HL-60 (cell line): ENCODE measurements around the gene SEC11A.
A peak's percentile ranks its signal among the peaks of the same experiment; 100 is the strongest.

Experiments used
- DNase-seq, 2 experiments: peaks; one replicate each; pipeline ENCODE4 v3.0.0-alpha.2; 2010 to 2020; ENCODE audit warnings: low read depth in 1 of 2, low spot score in 1 of 2
- H3K27ac ChIP-seq: fragments of 250-450 bp; sonication (Bioruptor Pico); replicated peaks from 2 replicates; pipeline ENCODE4 v1.5.1; 2020; ENCODE audit warnings: mild to moderate bottlenecking, moderate library complexity
- H3K27me3 ChIP-seq: fragments of 250-450 bp; sonication (Bioruptor Pico); 2 replicates; pipeline ENCODE4 v1.5.1; 2021; ENCODE audit warnings: mild to moderate bottlenecking, moderate library complexity; ENCODE audit not compliant: insufficient read depth, poor library complexity, severe bottlenecking
- H3K4me3 ChIP-seq: replicated peaks from 2 replicates; pipeline ENCODE4 v1.5.1; 2011; ENCODE audit warnings: mild to moderate bottlenecking, control low read depth, low read length; ENCODE audit not compliant: insufficient read depth
- CTCF ChIP-seq: IDR thresholded peaks from one replicate; pipeline ENCODE4 v1.5.1; 2011; ENCODE audit warnings: low read length, control low read depth, inconsistent platforms; ENCODE audit not compliant: insufficient read depth
- GABPA ChIP-seq: IDR thresholded peaks from 2 replicates; pipeline ENCODE4 v1.6.1; 2012; ENCODE audit warnings: low read depth
- POLR2AphosphoS5 ChIP-seq: IDR thresholded peaks from 2 replicates; pipeline ENCODE4 v1.6.1; 2012; ENCODE audit warnings: low read depth
- SPI1 ChIP-seq: IDR thresholded peaks from 2 replicates; pipeline ENCODE4 v1.6.1; 2012; ENCODE audit warnings: low read depth, mild to moderate bottlenecking, borderline replicate concordance
- TF ChIP-seq, protein P1 (sequence below): IDR thresholded peaks from 2 replicates; pipeline ENCODE4 v1.6.1; 2012; ENCODE audit warnings: low read depth; ENCODE audit not compliant: insufficient replicate concordance

SEC11A gene

GRCh38 chr15:84747416-84748273 is 31.7 kb upstream of the SEC11A start:
- Histone ChIP-seq H3K4me3 (peak overlapping the region; percentile 70), H3K27ac (peak overlapping the region; percentile 89), H3K27me3 (no peaks in the 10 kb centered on the region)
- 0 out of 2 replicates have a peak, but pooled peaks have one; percentile 4 for TF ChIP-seq POLR2AphosphoS5
- TF ChIP-seq GABPA = no peak
- DNase-seq = peak; percentile 60 to 81

DNA sequence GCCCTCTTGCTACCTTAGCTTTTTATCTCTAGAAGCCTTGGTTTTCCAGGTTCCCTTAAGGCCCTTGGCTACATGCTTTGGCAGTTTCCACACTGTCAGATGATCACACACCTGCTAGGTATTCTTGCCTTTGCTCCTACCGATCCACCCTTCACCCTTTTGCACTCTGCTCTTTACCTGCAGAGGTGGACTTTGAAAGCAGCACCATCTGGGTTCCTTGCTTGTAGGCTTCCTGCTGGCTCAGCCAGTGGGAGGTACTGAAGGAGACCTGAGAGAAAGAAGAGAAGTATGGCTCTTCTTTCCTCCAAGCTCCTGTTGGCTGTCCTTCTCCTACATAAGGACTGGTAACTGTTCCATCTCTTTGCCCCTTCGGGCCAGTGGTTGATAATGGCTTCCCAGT is 25.2 kb upstream of the SEC11A start:
- no peak overlapping the region for H3K27ac ChIP-seq
- no peaks in the 10 kb centered on the region for H3K27me3 ChIP-seq
- no peak overlapping the region for H3K4me3 ChIP-seq
- TF ChIP-seq, protein P1, sequence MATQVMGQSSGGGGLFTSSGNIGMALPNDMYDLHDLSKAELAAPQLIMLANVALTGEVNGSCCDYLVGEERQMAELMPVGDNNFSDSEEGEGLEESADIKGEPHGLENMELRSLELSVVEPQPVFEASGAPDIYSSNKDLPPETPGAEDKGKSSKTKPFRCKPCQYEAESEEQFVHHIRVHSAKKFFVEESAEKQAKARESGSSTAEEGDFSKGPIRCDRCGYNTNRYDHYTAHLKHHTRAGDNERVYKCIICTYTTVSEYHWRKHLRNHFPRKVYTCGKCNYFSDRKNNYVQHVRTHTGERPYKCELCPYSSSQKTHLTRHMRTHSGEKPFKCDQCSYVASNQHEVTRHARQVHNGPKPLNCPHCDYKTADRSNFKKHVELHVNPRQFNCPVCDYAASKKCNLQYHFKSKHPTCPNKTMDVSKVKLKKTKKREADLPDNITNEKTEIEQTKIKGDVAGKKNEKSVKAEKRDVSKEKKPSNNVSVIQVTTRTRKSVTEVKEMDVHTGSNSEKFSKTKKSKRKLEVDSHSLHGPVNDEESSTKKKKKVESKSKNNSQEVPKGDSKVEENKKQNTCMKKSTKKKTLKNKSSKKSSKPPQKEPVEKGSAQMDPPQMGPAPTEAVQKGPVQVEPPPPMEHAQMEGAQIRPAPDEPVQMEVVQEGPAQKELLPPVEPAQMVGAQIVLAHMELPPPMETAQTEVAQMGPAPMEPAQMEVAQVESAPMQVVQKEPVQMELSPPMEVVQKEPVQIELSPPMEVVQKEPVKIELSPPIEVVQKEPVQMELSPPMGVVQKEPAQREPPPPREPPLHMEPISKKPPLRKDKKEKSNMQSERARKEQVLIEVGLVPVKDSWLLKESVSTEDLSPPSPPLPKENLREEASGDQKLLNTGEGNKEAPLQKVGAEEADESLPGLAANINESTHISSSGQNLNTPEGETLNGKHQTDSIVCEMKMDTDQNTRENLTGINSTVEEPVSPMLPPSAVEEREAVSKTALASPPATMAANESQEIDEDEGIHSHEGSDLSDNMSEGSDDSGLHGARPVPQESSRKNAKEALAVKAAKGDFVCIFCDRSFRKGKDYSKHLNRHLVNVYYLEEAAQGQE = no peak
- TF ChIP-seq GABPA (no peak), POLR2AphosphoS5 (no peak)
- no peak for DNase-seq

- Histone ChIP-seq H3K27me3 (no peaks in the 10 kb centered on the region), H3K4me3 (no peak overlapping the region), H3K27ac (no peak overlapping the region)
- TF ChIP-seq POLR2AphosphoS5 = no peak
- no peak for TF ChIP-seq GABPA
- TF ChIP-seq, protein P1 = no peak
- TF ChIP-seq SPI1 = no peak
- TF ChIP-seq CTCF = no peak
- DNase-seq = no peak
These were observed 24.8 kb upstream of the SEC11A start for GRCh38 chr15:84740691-84741090.

DNA sequence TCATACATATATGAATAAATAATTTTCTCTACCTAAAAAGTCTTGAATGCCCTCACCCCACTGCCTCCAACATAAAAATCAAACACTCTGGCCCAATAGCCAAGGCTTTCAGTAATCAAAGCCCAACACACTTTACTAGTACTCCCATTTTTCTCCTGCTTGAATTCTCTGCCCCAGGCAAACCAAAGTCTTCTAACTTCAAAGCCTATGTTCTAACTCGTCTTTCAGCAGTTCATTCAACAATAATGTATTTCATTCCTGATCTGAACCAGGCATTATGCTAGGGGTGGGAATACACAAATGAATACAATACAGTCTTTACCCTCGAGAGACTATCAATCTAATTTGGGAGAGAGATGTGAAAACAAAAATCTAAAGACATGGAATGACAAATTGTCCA is 21.1 kb upstream of the SEC11A start:
- Histone ChIP-seq H3K27ac (no peak overlapping the region), H3K27me3 (no peaks in the 10 kb centered on the region), H3K4me3 (no peak overlapping the region)
- TF ChIP-seq CTCF (no peak), SPI1 (no peak), POLR2AphosphoS5 (no peak), GABPA (no peak)
- TF ChIP-seq, protein P1 = no peak
- DNase-seq = no peak
